Muscle of leg (tissue), 11 donors: ENCODE results near the gene TIMM44. TPM values are rescaled to one million over a fixed set of nuclear protein-coding genes. Genes with fewer than 3 reads are reported as not detected.

Experiments used
- DNase-seq: peaks from one replicate; pipeline ENCODE4 v3.0.0; 2013
- H3K27ac ChIP-seq: one replicate; pipeline ENCODE4 v1.5.1; 2013; ENCODE audit warnings: mild to moderate bottlenecking, low read length, control low read depth
- H3K27me3 ChIP-seq: one replicate; pipeline ENCODE4 v1.6.1; 2013; ENCODE audit warnings: low read length; ENCODE audit not compliant: control insufficient read depth, insufficient read depth
- H3K36me3 ChIP-seq: one replicate; pipeline ENCODE4 v1.6.1; 2013; ENCODE audit warnings: low read length; ENCODE audit not compliant: control insufficient read depth, insufficient read depth
- H3K4me1 ChIP-seq: one replicate; pipeline ENCODE4 v1.6.1; 2013; ENCODE audit warnings: low read length; ENCODE audit not compliant: control insufficient read depth, insufficient read depth
- H3K4me3 ChIP-seq: one replicate; pipeline ENCODE4 v1.5.1; 2013; ENCODE audit warnings: low read length, control low read depth
- H3K9me3 ChIP-seq: replicated peaks from 2 replicates; pipeline ENCODE4 v1.6.1; 2013; ENCODE audit warnings: low read depth, low read length; ENCODE audit not compliant: control insufficient read depth
- WGBS: methylation state at CpG from one replicate; pipeline ENCODE4 v1.1.5; 2013; ENCODE audit warnings: missing lambda C conversion rate; ENCODE audit not compliant: insufficient coverage; 5-methylcytosine and 5-hydroxymethylcytosine counted together
- polyA plus RNA-seq, 8 donors: library from polyadenylated mRNA; unstranded; fragments of 120-200 nt; gene quantifications; one replicate each; pipeline versions ENCODE4 v1.2.1 to v1.2.3, GENCODE V29; 2013; ENCODE audit warnings: inconsistent platforms in 1 of 8, low replicate concordance in 1 of 8; ENCODE audit not compliant: insufficient read length in 8 of 8, insufficient read depth in 1 of 8
- total RNA-seq: library from RNA; stranded (reverse); fragments of 120-200 nt; gene quantifications from one replicate; pipeline ENCODE4 v1.2.4, GENCODE V29; 2013

TIMM44 gene
- total and polyA plus RNA-seq, 9 donors: 40.5 to 66.3 (median 57.4) TPM

DNA sequence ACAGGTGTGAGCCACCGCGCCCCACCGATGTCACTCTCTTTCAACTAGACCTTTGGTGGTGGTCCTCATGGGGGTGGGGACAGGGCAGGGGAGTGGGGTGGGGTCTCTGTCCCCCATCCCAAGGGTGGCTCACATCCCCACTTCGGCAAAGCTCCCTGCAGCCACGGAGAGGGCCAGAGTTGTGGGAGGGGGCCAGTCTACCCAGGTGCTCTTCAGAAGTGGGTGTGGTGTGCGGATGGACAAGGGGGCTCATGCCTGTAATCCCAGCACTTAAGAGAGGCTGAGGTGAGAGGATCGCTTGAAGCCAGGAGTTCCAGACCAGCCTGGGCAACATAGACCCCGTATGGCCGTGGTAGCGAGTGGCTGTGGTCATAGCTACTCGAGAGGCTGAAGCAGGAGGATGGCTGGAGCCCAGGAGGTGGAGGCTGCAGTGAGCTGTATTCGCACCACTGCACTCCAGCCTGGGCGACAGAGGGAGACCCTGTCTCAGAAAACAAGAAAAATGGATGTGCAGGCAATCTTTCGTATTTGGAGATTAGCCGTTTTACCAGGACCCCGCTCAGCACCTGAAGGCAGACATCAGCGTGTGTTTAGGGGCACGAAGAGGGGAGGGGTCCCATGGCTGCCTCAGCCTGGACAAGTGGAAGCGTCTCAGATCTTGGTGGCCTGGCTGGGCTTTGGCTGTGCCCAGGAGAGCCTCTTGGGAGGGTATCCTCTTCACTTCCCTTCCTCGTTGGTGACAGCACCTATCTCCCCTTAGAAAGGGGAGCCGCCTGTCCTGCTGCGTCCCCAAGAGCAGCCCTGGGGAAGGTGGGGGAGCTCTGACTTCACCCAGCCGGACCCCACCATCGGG, 28.0 kb downstream of the TIMM44 start:
- H3K27me3 ChIP-seq: peaks cover 65% of the 10 kb centered on the region
- no peak overlapping the region for H3K4me3 ChIP-seq
- H3K4me1 ChIP-seq: peaks cover 35% of the 10 kb centered on the region
- no peak overlapping the region for H3K27ac ChIP-seq
- WGBS: 45% methylated on average over 15 of the region's 24 CpGs
- H3K36me3 ChIP-seq: peaks cover 26% of the 10 kb centered on the region
- H3K9me3 ChIP-seq: no peaks in the 10 kb centered on the region
- peak; percentile 7 for DNase-seq

GRCh38 chr19:7914598-7915045, 28.8 kb downstream of the TIMM44 start, which contains the start of gene TGFBR3L:
TSS of gene TGFBR3L (plus strand) at chr19:7914830.
- H3K27ac ChIP-seq: no peak within 1 kb of the TSS
- H3K27me3 ChIP-seq: peaks cover 62% of the 10 kb centered on the region
- H3K9me3 ChIP-seq: no peaks in the 10 kb centered on the region
- H3K36me3 ChIP-seq: peaks cover 33% of the 10 kb centered on the region
- DNase-seq: peak; percentile 21
- no peak within 1 kb of the TSS for H3K4me3 ChIP-seq
- peaks cover 31% of the 10 kb centered on the region for H3K4me1 ChIP-seq
- 73% methylated on average over 9 of the region's 12 CpGs for WGBS

DNA sequence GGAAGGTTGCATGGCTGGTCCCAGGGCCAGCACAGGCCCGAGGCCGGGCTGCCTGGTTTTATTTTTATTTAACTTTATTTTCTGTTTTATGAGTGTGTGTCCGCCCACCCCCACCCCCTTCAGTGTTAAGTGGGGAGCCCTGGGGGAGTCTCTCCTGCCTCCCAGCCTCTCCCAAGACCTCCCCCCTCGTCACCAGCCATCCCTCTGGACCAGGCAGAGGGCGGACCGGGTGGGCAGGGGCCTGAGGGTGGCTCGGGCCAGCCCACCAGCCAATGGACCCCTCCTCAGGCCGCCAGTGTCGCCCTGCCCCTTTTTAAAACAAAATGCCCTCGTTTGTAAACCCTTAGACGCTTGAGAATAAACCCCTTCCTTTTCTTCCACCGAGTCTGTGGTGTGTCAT, 29.4 kb downstream of the TIMM44 start:
- H3K27ac ChIP-seq: no peak overlapping the region
- DNase-seq: peak; percentile 11
- WGBS: 77% methylated on average over 6 of the region's 12 CpGs
- peaks cover 33% of the 10 kb centered on the region for H3K36me3 ChIP-seq
- H3K4me1 ChIP-seq: peaks cover 25% of the 10 kb centered on the region
- no peaks in the 10 kb centered on the region for H3K9me3 ChIP-seq
- no peak overlapping the region for H3K4me3 ChIP-seq
- H3K27me3 ChIP-seq: peaks cover 57% of the 10 kb centered on the region

GRCh38 chr19:7913652-7914051, 29.8 kb downstream of the TIMM44 start:
- Histone ChIP-seq H3K27me3 (peaks cover 52% of the 10 kb centered on the region), H3K4me3 (no peak overlapping the region), H3K27ac (no peak overlapping the region), H3K4me1 (peaks cover 21% of the 10 kb centered on the region), H3K9me3 (no peaks in the 10 kb centered on the region), H3K36me3 (peaks cover 36% of the 10 kb centered on the region)
- DNase-seq: peak; percentile 5
- WGBS: 83% methylated on average over 5 of the region's 10 CpGs

DNA sequence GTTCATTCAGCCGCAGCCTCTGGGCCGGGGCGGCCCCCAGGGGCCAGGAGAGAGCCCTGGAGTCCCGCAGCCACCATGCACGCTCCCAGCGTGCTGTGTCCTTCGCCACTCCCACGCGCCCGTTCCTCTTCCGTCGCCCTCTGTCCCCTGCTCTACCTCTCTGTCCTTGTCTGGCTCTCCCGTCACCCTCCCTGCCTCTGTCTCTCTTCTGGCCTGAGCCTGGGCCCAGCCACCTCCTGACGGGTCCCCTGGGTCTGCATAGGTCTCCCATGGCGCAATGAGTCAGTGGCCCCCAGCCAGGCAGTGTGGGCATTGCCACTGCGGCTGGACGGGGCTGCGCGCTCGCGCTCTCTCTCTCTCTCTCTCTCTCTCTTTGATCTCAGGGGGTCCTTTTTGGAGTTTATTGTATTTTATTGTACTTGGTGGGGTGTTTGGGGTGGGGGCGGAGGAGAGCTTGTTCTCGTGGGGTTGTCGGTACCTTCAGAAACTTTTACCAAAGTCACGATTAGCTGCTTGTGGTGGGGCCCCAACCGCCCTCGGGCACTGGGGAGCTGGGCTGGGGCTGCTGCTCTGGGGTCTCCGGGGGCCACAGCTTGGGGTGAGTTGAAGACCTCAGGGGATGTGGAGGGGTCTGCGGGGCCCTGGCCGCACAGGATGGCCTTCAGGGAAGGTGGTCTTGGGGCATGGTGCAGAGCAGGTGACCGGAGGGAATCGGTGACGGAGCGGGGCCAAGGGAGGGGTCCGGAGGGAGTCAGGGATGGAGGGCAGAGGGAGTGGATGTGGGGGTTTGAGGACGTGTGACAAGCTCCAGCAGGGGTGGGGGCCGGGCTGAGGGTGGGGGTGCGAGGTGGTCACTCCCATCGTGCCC, 30.5 kb downstream of the TIMM44 start:
- Histone ChIP-seq H3K27ac (no peak overlapping the region), H3K36me3 (peaks cover 42% of the 10 kb centered on the region), H3K9me3 (no peaks in the 10 kb centered on the region), H3K4me1 (peaks cover 20% of the 10 kb centered on the region), H3K27me3 (peaks cover 45% of the 10 kb centered on the region), H3K4me3 (no peak overlapping the region)
- DNase-seq: peak; percentile 8
- 92% methylated on average over 22 of the region's 39 CpGs for WGBS

DNA sequence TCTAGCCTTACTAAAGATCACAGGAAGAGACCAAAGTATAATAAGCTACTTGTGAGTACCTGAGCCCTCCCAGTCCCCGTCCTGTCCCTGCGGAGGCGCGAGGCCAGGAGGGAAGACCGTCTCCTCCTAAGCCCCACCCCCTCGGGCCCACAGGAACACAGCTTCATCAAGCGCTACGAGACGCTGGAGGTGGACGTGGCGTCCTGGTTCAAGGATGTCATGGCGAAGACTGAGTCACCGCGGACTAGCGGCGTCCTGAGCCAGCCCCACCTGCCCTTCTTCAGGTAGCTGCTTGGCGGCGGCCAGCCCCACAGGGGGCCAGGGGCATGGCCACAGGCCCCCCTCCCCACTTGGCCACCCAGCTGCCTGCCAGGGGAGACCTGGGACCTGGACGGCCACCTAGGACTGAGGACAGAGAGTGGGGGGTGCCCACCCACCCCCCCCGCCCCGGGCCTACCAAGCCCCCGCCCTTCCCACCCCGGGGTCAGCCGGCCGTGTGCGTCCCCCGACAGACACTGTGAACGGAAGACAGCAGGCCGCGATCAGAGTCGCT, 31.2 kb downstream of the TIMM44 start:
- Histone ChIP-seq H3K27ac (no peak overlapping the region), H3K36me3 (peaks cover 42% of the 10 kb centered on the region)

DNA sequence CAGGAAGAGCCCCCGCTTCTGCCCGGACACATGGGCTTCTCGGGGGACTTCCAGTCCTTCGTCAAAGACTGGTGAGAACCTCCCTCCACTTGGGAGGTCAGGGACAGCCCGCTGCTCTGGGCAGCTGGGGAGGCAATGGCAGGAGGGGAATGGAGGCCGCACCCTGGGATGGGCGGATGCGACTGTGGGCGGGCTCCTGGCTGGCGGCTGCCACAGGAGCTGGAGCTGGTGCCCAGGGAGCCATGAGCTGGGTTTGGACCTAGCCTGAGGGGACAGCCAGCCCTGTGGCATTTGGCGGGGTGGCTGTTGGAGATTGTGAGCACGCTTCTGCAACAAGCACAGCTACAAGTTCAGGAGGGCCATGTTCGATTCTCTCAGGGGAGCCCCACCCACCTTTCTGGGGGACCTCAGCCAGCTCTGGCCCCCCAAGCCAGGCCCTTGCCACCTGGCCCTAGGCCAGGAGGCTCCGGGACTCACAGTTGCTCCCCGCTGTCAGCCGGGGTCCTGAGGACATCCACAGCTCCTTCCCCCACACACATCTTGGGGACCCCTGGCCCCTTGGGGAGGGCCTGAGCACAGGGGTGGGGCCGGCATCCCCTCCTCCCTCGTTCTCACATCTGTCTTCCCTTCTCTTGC, 31.8 kb downstream of the TIMM44 start:
- Histone ChIP-seq H3K9me3 (no peaks in the 10 kb centered on the region), H3K27ac (no peak overlapping the region), H3K4me3 (no peak overlapping the region), H3K27me3 (peaks cover 32% of the 10 kb centered on the region), H3K36me3 (peaks cover 42% of the 10 kb centered on the region), H3K4me1 (peaks cover 14% of the 10 kb centered on the region)
- WGBS: 93% methylated on average over 13 of the region's 18 CpGs
- DNase-seq: no peak

More for the DNA sequence above, 31.2 kb downstream of the TIMM44 start:
- peaks cover 18% of the 10 kb centered on the region for H3K4me1 ChIP-seq
- no peak for DNase-seq
- no peak overlapping the region for H3K4me3 ChIP-seq
- H3K27me3 ChIP-seq: peaks cover 38% of the 10 kb centered on the region
- H3K9me3 ChIP-seq: no peaks in the 10 kb centered on the region
- 82% methylated on average over 27 of the region's 31 CpGs for WGBS

DNA sequence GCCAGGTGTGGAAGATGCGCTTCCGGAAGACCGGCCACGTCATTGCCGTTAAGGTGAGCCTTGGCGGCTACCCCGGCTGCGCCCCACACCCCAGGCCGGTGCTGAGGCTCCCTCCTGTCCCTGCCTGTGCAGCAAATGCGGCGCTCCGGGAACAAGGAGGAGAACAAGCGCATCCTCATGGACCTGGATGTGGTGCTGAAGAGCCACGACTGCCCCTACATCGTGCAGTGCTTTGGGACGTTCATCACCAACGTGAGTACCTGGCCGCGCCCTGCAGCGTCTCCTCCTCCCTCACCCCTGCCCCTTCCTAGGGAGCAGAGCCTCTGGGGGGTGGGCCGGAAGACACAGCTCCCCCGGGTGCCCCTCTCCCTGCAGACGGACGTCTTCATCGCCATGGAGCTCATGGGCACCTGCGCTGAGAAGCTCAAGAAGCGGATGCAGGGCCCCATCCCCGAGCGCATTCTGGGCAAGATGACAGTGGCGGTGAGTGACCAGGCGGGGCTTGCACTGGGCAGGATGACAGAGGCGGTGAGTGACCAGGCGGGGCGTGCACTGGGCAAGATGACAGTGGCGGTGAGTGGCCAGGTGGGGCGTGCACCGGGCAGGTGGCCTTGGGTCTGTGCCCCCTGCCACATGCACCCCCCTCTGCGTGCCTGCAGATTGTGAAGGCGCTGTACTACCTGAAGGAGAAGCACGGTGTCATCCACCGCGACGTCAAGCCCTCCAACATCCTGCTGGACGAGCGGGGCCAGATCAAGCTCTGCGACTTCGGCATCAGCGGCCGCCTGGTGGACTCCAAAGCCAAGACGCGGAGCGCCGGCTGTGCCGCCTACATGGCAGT, 32.9 kb downstream of the TIMM44 start:
- Histone ChIP-seq H3K9me3 (no peaks in the 10 kb centered on the region), H3K4me3 (no peak overlapping the region), H3K27me3 (peaks cover 21% of the 10 kb centered on the region), H3K4me1 (peaks cover 7% of the 10 kb centered on the region), H3K36me3 (peaks cover 50% of the 10 kb centered on the region), H3K27ac (no peak overlapping the region)
- 90% methylated on average over 41 of the region's 54 CpGs for WGBS
- DNase-seq: no peak

GRCh38 chr19:7909471-7910067, 33.9 kb downstream of the TIMM44 start:
- H3K4me3 ChIP-seq: no peak overlapping the region
- DNase-seq: peak; percentile 7
- H3K27me3 ChIP-seq: peaks cover 11% of the 10 kb centered on the region
- H3K36me3 ChIP-seq: peaks cover 54% of the 10 kb centered on the region
- H3K4me1 ChIP-seq: peaks cover 17% of the 10 kb centered on the region
- no peak overlapping the region for H3K27ac ChIP-seq
- H3K9me3 ChIP-seq: no peaks in the 10 kb centered on the region
- WGBS: 91% methylated on average over 8 of the region's 21 CpGs
